ENCODE results near the gene MAN1B1. TPM values are rescaled to one million over a fixed set of nuclear protein-coding genes. Genes with fewer than 3 reads are reported as not detected.

Gene MAN1B1
- total and polyA plus RNA-seq, 5 donors from 2014 or later = 42.1 to 71.3 (median 46.8) TPM

- H3K27ac ChIP-seq (ENCODE audit: insufficient read depth, low read length, poor library complexity, severe bottlenecking) = no peak overlapping the region
- Mint-ChIP-seq H3K27me3 (peaks cover 30% of the 10 kb centered on the region), H3K4me3 (no peak overlapping the region), H3K9me3 (no peaks in the 10 kb centered on the region), H3K27ac (no peak overlapping the region), H3K36me3 (no peaks in the 10 kb centered on the region), H3K4me1 (peaks cover 0 to 21% (median 8%) of the 10 kb centered on the region in 4 donors)
- H3K9me3 ChIP-seq (ENCODE audit: control insufficient read depth in 2 of 2, low read length in 2 of 2) = no peaks in the 10 kb centered on the region
- no peak overlapping the region for H3K4me3 ChIP-seq (ENCODE audit: low read depth, low read length)
- DNase-seq (no peak), ATAC-seq (ENCODE audit: low read depth in 2 of 2) (no peak)
- peaks cover 7% of the 10 kb centered on the region for H3K27me3 ChIP-seq (ENCODE audit: control insufficient read depth, insufficient read depth, low read length)
- H3K36me3 ChIP-seq (ENCODE audit: control insufficient read depth, insufficient read depth, low read length) = no peaks in the 10 kb centered on the region
- H3K4me1 ChIP-seq (ENCODE audit: control insufficient read depth, insufficient read depth, low read length, poor library complexity, severe bottlenecking) = peaks cover 29% of the 10 kb centered on the region
Observed at GRCh38 chr9:137042751-137043727, 43.7 kb upstream of the MAN1B1 start.

GRCh38 chr9:137044037-137044436, 42.7 kb upstream of the MAN1B1 start:
- Mint-ChIP-seq H3K27ac (no peak overlapping the region), H3K36me3 (no peaks in the 10 kb centered on the region), H3K4me1 (peaks cover 0 to 21% (median 8%) of the 10 kb centered on the region in 4 donors), H3K27me3 (peaks cover 31% of the 10 kb centered on the region), H3K4me3 (peak overlapping the region in 2 of 4 donors; percentile 81 to 82), H3K9me3 (no peaks in the 10 kb centered on the region)
- DNase-seq = no peak
- Histone ChIP-seq H3K4me3 (ENCODE audit: low read depth, low read length) (no peak overlapping the region), H3K27me3 (ENCODE audit: control insufficient read depth, insufficient read depth, low read length) (peaks cover 7% of the 10 kb centered on the region), H3K36me3 (ENCODE audit: control insufficient read depth, insufficient read depth, low read length) (no peaks in the 10 kb centered on the region), H3K4me1 (ENCODE audit: control insufficient read depth, insufficient read depth, low read length, poor library complexity, severe bottlenecking) (peaks cover 29% of the 10 kb centered on the region), H3K9me3 (ENCODE audit: control insufficient read depth in 2 of 2, low read length in 2 of 2) (no peaks in the 10 kb centered on the region), H3K27ac (ENCODE audit: insufficient read depth, low read length, poor library complexity, severe bottlenecking) (no peak overlapping the region)
- no peak for ATAC-seq (ENCODE audit: low read depth in 2 of 2)

DNA sequence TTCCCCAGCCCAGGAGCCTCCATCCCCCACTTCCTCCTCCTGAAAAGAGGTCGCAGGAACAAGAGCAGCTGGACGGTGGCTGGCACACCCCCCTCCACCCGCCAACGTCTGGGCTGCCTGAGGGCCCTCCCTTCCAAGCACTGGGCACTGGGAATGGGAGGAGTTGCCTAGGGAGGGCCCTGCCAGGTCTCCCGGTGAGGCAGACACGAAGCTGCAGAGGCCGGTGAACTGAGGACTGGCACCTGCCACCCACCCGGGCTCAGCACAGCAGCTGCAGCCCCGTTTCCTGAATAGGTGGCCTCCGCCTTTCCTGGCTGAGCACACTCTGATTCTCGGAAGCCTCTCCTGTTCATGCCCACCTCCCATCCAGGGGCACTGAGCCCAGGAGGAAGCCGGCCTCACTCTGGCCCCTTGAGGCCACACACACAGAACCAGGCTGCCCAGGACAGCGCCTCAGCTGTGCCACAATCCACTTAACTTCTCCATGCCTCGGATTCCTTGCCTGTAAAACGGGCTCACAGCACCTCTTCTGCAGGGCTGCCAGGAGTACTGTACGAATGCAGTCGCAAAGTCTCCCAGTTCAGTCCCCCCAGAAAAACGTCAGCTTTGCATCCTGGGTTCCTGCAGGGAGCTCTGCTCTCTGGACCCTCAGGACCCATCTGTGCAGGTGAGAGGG, 42.1 kb upstream of the MAN1B1 start:
- Mint-ChIP-seq H3K9me3 (no peaks in the 10 kb centered on the region), H3K36me3 (no peaks in the 10 kb centered on the region), H3K27me3 (peaks cover 33% of the 10 kb centered on the region), H3K4me1 (peaks cover 0 to 21% (median 8%) of the 10 kb centered on the region in 4 donors), H3K4me3 (peak overlapping the region; percentile 66 to 84 (median 82)), H3K27ac (peak overlapping the region in 1 of 3 donors; percentile 92)
- peaks cover 7% of the 10 kb centered on the region for H3K27me3 ChIP-seq (ENCODE audit: control insufficient read depth, insufficient read depth, low read length)
- no peaks in the 10 kb centered on the region for H3K9me3 ChIP-seq (ENCODE audit: control insufficient read depth in 2 of 2, low read length in 2 of 2)
- DNase-seq = peak in 1 of 3 donors; percentile 67
- ATAC-seq (ENCODE audit: low read depth in 2 of 2) = no peak
- peak overlapping the region; percentile 34 for H3K4me3 ChIP-seq (ENCODE audit: low read depth, low read length)
- H3K4me1 ChIP-seq (ENCODE audit: control insufficient read depth, insufficient read depth, low read length, poor library complexity, severe bottlenecking) = peaks cover 29% of the 10 kb centered on the region
- H3K27ac ChIP-seq (ENCODE audit: insufficient read depth, low read length, poor library complexity, severe bottlenecking) = no peak overlapping the region
- no peaks in the 10 kb centered on the region for H3K36me3 ChIP-seq (ENCODE audit: control insufficient read depth, insufficient read depth, low read length)

- Mint-ChIP-seq H3K9me3 (peaks cover 0 to 2% (median 0%) of the 10 kb centered on the region in 7 donors), H3K36me3 (no peaks in the 10 kb centered on the region), H3K27ac (no peak overlapping the region), H3K27me3 (peaks cover 40% of the 10 kb centered on the region), H3K4me1 (peaks cover 0 to 21% (median 8%) of the 10 kb centered on the region in 4 donors), H3K4me3 (peak overlapping the region; percentile 66 to 84 (median 82))
- Histone ChIP-seq H3K9me3 (ENCODE audit: control insufficient read depth in 2 of 2, low read length in 2 of 2) (no peaks in the 10 kb centered on the region), H3K4me3 (ENCODE audit: low read depth, low read length) (no peak overlapping the region), H3K27me3 (ENCODE audit: control insufficient read depth, insufficient read depth, low read length) (peaks cover 7% of the 10 kb centered on the region), H3K27ac (ENCODE audit: insufficient read depth, low read length, poor library complexity, severe bottlenecking) (no peak overlapping the region), H3K36me3 (ENCODE audit: control insufficient read depth, insufficient read depth, low read length) (no peaks in the 10 kb centered on the region), H3K4me1 (ENCODE audit: control insufficient read depth, insufficient read depth, low read length, poor library complexity, severe bottlenecking) (peaks cover 29% of the 10 kb centered on the region)
- DNase-seq (peak in 1 of 3 donors; percentile 49), ATAC-seq (ENCODE audit: low read depth in 2 of 2) (no peak)
Observed at GRCh38 chr9:137045294-137046087, 41.3 kb upstream of the MAN1B1 start.

- peak within 1 kb of the TSS; percentile 34 for H3K4me3 ChIP-seq (ENCODE audit: low read depth, low read length)
- peaks cover 29% of the 10 kb centered on the region for H3K4me1 ChIP-seq (ENCODE audit: control insufficient read depth, insufficient read depth, low read length, poor library complexity, severe bottlenecking)
- peaks cover 7% of the 10 kb centered on the region for H3K27me3 ChIP-seq (ENCODE audit: control insufficient read depth, insufficient read depth, low read length)
- no peaks in the 10 kb centered on the region for H3K36me3 ChIP-seq (ENCODE audit: control insufficient read depth, insufficient read depth, low read length)
- H3K9me3 ChIP-seq (ENCODE audit: control insufficient read depth in 2 of 2, low read length in 2 of 2) = no peaks in the 10 kb centered on the region
- H3K27me3 Mint-ChIP-seq = peaks cover 42% of the 10 kb centered on the region
- DNase-seq = peak; percentile 65 to 78 (median 76)
- no peaks in the 10 kb centered on the region for H3K36me3 Mint-ChIP-seq
- H3K9me3 Mint-ChIP-seq = peaks cover 0 to 2% (median 0%) of the 10 kb centered on the region in 7 donors
- peaks cover 0 to 21% (median 8%) of the 10 kb centered on the region in 4 donors for H3K4me1 Mint-ChIP-seq
- H3K4me3 Mint-ChIP-seq = peak within 1 kb of the TSS; percentile 66 to 89 (median 82)
- ATAC-seq (ENCODE audit: low read depth in 2 of 2) = peak; percentile 73 to 75
- no peak within 1 kb of the TSS for H3K27ac ChIP-seq (ENCODE audit: insufficient read depth, low read length, poor library complexity, severe bottlenecking)
- no peak within 1 kb of the TSS for H3K27ac Mint-ChIP-seq
Observed at GRCh38 chr9:137046088-137046787, 40.5 kb upstream of the MAN1B1 start, which contains the start of gene NPDC1. Gene NPDC1, minus strand, starts transcription at chr9:137046177. Its CDS starts 188 bp downstream, at chr9:137045989.

DNA sequence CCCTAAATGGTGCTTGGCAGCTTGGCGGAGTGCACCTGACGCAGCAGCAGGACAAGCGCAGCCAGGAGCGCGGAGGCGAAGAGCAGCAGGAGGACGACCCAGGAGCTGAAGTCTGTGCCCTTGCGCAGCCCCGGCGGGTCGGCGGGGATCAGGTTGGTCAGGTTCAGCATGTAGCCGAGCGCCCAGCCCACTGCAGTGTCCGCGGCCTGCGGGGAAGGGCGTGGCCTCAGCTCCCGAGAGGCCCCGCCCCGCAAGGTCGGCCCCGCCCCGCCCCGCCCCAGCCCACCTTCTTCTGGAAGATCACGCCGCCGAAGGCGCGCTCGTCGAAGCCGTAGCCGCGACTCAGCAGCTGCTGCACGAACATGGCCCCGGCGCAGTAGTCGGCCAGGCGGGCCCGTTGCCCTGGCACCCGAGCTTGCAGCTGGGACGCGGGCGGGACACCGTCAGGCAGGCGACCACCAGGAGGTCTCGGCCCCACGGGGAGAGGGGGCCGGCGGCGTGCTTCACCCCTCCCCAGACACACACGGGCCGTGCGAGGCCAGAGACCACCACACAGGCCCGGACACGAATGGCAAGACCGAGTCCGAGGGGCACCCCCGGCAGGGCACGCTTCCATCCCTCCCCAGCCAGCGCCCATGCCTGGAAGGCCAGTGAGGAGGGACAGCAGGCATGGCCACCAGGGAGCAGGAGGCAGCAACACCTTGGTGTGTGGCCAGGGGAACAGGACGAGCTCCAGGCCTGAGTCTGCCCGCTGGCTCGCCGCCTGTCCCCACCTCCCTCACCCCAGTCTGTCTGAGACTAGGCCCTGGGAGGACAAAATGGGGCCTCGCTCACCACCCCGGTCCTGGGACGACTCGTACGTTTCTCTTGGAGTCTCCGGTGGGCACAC, 37.9 kb upstream of the MAN1B1 start:
- DNase-seq (peak in 1 of 3 donors; percentile 25), ATAC-seq (ENCODE audit: low read depth in 2 of 2) (no peak)
- H3K27me3 ChIP-seq (ENCODE audit: control insufficient read depth, insufficient read depth, low read length) = peaks cover 10% of the 10 kb centered on the region
- no peaks in the 10 kb centered on the region for H3K36me3 ChIP-seq (ENCODE audit: control insufficient read depth, insufficient read depth, low read length)
- Mint-ChIP-seq H3K4me1 (peaks cover 0 to 24% (median 8%) of the 10 kb centered on the region in 4 donors), H3K9me3 (peaks cover 0 to 2% (median 0%) of the 10 kb centered on the region in 7 donors), H3K27ac (no peak overlapping the region), H3K27me3 (peaks cover 50% of the 10 kb centered on the region), H3K36me3 (no peaks in the 10 kb centered on the region), H3K4me3 (peak overlapping the region in 1 of 4 donors; percentile 69)
- H3K9me3 ChIP-seq (ENCODE audit: control insufficient read depth in 2 of 2, low read length in 2 of 2) = no peaks in the 10 kb centered on the region
- H3K4me3 ChIP-seq (ENCODE audit: low read depth, low read length) = no peak overlapping the region
- no peak overlapping the region for H3K27ac ChIP-seq (ENCODE audit: insufficient read depth, low read length, poor library complexity, severe bottlenecking)
- H3K4me1 ChIP-seq (ENCODE audit: control insufficient read depth, insufficient read depth, low read length, poor library complexity, severe bottlenecking) = peaks cover 39% of the 10 kb centered on the region
